ENCODE data around the gene TSSC4.

DNA sequence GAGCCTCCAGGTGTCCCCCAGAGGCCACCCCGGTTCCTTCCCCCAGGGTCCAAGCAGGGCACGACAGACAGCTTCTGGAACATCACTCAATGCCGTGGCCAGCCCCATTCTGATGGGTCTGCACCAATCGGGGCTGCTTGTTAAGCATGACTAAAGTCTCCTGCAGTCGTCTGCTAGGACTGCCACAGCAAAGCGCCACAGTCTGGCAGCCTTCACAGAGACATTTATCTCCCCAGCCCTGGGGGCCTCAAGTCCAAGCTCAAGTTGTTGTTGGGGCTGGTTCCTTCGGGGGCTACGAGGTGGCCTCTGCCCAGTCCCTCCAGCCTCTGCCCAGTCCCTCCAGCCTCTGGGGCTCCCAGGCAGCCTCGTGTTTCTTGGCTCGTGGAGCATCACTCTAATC is 37.4 kb upstream of the TSSC4 start:
- TF ChIP-seq POLR2A (IDR thresholded peaks at IDR 0.05) = no peak
- TF ChIP-seq POLR2AphosphoS5 (IDR thresholded peaks at IDR 0.05) = no peak
- no peak for TF ChIP-seq CTCF (IDR thresholded peaks at IDR 0.05)
- no peak for TF ChIP-seq EP300 (IDR thresholded peaks at IDR 0.05)

All from gastroesophageal sphincter (tissue), 3 donors.